Measurements from ENCODE around the gene COL18A1. TPM values are rescaled to one million over a fixed set of nuclear protein-coding genes. Genes with fewer than 3 reads are reported as not detected.

COL18A1 gene
- total and polyA plus RNA-seq, 5 donors from 2014 or later = 0.29 to 2.7 (median 1.3) TPM

DNA sequence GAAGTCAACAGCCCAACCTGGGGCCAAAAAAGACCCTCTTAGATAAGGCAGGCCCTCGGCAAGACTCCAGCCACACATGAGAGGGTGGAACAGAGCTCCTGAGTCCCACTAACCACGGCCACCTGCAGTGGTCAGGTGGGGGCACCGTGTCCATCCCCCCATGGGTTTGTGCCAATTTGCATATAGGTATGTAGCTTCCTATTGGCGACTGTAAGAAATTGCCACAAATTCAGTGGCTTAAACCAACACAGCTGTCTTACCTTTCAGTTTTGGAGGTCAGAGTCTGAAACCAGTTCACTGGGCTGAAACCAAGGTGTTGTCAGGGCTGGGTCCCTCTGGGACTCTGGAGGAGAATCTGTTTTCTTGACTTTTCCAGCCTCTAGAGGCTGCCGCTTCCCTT is 59.3 kb downstream of the COL18A1 start:
- H3K9me3 ChIP-seq (ENCODE audit: control insufficient read depth in 2 of 2, low read length in 2 of 2) = no peaks in the 10 kb centered on the region
- H3K4me1 ChIP-seq (ENCODE audit: control insufficient read depth, insufficient read depth, low read length, poor library complexity, severe bottlenecking) = no peaks in the 10 kb centered on the region
- peaks cover 13% of the 10 kb centered on the region for H3K27me3 Mint-ChIP-seq
- no peaks in the 10 kb centered on the region for H3K36me3 Mint-ChIP-seq
- H3K4me1 Mint-ChIP-seq = peaks cover 0 to 3% (median 0%) of the 10 kb centered on the region in 4 donors
- no peak overlapping the region for H3K27ac ChIP-seq (ENCODE audit: insufficient read depth, low read length, poor library complexity, severe bottlenecking)
- ATAC-seq (ENCODE audit: low read depth in 2 of 2) (no peak), DNase-seq (no peak)
- H3K4me3 Mint-ChIP-seq = no peak overlapping the region
- no peak overlapping the region for H3K27ac Mint-ChIP-seq
- peaks cover 3% of the 10 kb centered on the region for H3K27me3 ChIP-seq (ENCODE audit: control insufficient read depth, insufficient read depth, low read length)
- H3K36me3 ChIP-seq (ENCODE audit: control insufficient read depth, insufficient read depth, low read length) = no peaks in the 10 kb centered on the region
- no peak overlapping the region for H3K4me3 ChIP-seq (ENCODE audit: low read depth, low read length)
- H3K9me3 Mint-ChIP-seq = peaks cover 0 to 8% (median 1%) of the 10 kb centered on the region in 7 donors

GRCh38 chr21:45465105-45465504 is 60.1 kb downstream of the COL18A1 start:
- ATAC-seq (ENCODE audit: low read depth in 2 of 2) (no peak), DNase-seq (no peak)
- Histone ChIP-seq H3K4me1 (ENCODE audit: control insufficient read depth, insufficient read depth, low read length, poor library complexity, severe bottlenecking) (no peaks in the 10 kb centered on the region), H3K36me3 (ENCODE audit: control insufficient read depth, insufficient read depth, low read length) (no peaks in the 10 kb centered on the region), H3K27me3 (ENCODE audit: control insufficient read depth, insufficient read depth, low read length) (peaks cover 3% of the 10 kb centered on the region), H3K27ac (ENCODE audit: insufficient read depth, low read length, poor library complexity, severe bottlenecking) (no peak overlapping the region), H3K4me3 (ENCODE audit: low read depth, low read length) (no peak overlapping the region), H3K9me3 (ENCODE audit: control insufficient read depth in 2 of 2, low read length in 2 of 2) (no peaks in the 10 kb centered on the region)
- Mint-ChIP-seq H3K27me3 (peaks cover 13% of the 10 kb centered on the region), H3K27ac (peak overlapping the region in 1 of 3 donors; percentile 65), H3K36me3 (no peaks in the 10 kb centered on the region), H3K9me3 (peaks cover 0 to 8% (median 1%) of the 10 kb centered on the region in 7 donors), H3K4me3 (no peak overlapping the region), H3K4me1 (peaks cover 0 to 6% (median under 1%) of the 10 kb centered on the region in 4 donors)

DNA sequence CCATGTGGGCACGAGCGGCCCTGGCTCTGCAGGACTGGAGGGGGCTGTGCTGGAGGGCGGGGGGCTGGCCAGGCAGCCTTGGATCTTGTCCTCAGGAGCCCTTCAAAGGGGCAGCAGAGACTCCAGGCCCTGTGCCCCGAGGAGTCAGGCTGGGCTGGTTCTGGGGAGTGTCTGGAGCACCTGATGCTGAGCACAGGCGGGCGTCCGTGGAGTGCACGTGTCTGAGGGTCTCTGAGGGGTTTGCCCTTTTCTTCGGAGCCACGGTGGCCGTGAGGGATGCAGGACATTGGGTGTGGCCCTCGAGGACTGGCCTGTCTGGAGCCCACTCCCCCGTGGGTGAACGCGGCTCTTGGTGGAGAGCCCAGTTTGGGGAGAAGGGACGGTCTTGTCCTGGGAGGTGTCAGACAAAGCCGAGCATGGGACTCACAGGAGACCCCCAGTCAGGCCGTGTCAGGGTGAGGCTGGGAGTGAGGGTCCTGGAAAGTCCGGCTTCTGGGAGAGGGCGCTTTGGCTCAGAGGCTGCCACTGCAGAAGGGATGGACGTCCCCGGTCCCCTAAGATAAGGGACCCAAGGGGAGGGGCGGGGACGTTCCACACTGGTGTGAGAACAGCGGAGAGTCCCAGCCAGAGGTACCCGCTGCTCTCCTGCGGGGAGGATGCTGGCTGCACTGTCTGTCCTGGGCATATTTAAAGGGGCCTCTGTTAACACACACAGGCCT is 60.8 kb downstream of the COL18A1 start:
- Histone ChIP-seq H3K4me3 (ENCODE audit: low read depth, low read length) (no peak overlapping the region), H3K27me3 (ENCODE audit: control insufficient read depth, insufficient read depth, low read length) (peaks cover 3% of the 10 kb centered on the region), H3K27ac (ENCODE audit: insufficient read depth, low read length, poor library complexity, severe bottlenecking) (no peak overlapping the region), H3K9me3 (ENCODE audit: control insufficient read depth in 2 of 2, low read length in 2 of 2) (no peaks in the 10 kb centered on the region), H3K4me1 (ENCODE audit: control insufficient read depth, insufficient read depth, low read length, poor library complexity, severe bottlenecking) (no peaks in the 10 kb centered on the region), H3K36me3 (ENCODE audit: control insufficient read depth, insufficient read depth, low read length) (no peaks in the 10 kb centered on the region)
- Mint-ChIP-seq H3K27ac (peak overlapping the region in 1 of 3 donors; percentile 14), H3K4me1 (peaks cover 0 to 11% (median 3%) of the 10 kb centered on the region in 4 donors), H3K4me3 (no peak overlapping the region), H3K9me3 (peaks cover 0 to 8% (median 1%) of the 10 kb centered on the region in 7 donors), H3K27me3 (peaks cover 10% of the 10 kb centered on the region), H3K36me3 (no peaks in the 10 kb centered on the region)
- DNase-seq (no peak), ATAC-seq (ENCODE audit: low read depth in 2 of 2) (no peak)

GRCh38 chr21:45466330-45467220 is 61.6 kb downstream of the COL18A1 start:
- H3K27ac Mint-ChIP-seq = no peak overlapping the region
- ATAC-seq (ENCODE audit: low read depth in 2 of 2) (no peak), DNase-seq (no peak)
- no peaks in the 10 kb centered on the region for H3K4me1 ChIP-seq (ENCODE audit: control insufficient read depth, insufficient read depth, low read length, poor library complexity, severe bottlenecking)
- H3K27ac ChIP-seq (ENCODE audit: insufficient read depth, low read length, poor library complexity, severe bottlenecking) = no peak overlapping the region
- peaks cover 0 to 17% (median 4%) of the 10 kb centered on the region in 4 donors for H3K4me1 Mint-ChIP-seq
- no peaks in the 10 kb centered on the region for H3K36me3 ChIP-seq (ENCODE audit: control insufficient read depth, insufficient read depth, low read length)
- peaks cover 0 to 8% (median 1%) of the 10 kb centered on the region in 7 donors for H3K9me3 Mint-ChIP-seq
- peaks cover 3% of the 10 kb centered on the region for H3K27me3 ChIP-seq (ENCODE audit: control insufficient read depth, insufficient read depth, low read length)
- H3K36me3 Mint-ChIP-seq = no peaks in the 10 kb centered on the region
- no peak overlapping the region for H3K4me3 ChIP-seq (ENCODE audit: low read depth, low read length)
- no peak overlapping the region for H3K4me3 Mint-ChIP-seq
- no peaks in the 10 kb centered on the region for H3K9me3 ChIP-seq (ENCODE audit: control insufficient read depth in 2 of 2, low read length in 2 of 2)
- H3K27me3 Mint-ChIP-seq = peaks cover 9% of the 10 kb centered on the region

- Histone ChIP-seq H3K27ac (ENCODE audit: insufficient read depth, low read length, poor library complexity, severe bottlenecking) (no peak overlapping the region), H3K4me3 (ENCODE audit: low read depth, low read length) (no peak overlapping the region), H3K27me3 (ENCODE audit: control insufficient read depth, insufficient read depth, low read length) (peaks cover 3% of the 10 kb centered on the region), H3K9me3 (ENCODE audit: control insufficient read depth in 2 of 2, low read length in 2 of 2) (no peaks in the 10 kb centered on the region), H3K36me3 (ENCODE audit: control insufficient read depth, insufficient read depth, low read length) (no peaks in the 10 kb centered on the region), H3K4me1 (ENCODE audit: control insufficient read depth, insufficient read depth, low read length, poor library complexity, severe bottlenecking) (no peaks in the 10 kb centered on the region)
- H3K27ac Mint-ChIP-seq = no peak overlapping the region
- no peaks in the 10 kb centered on the region for H3K36me3 Mint-ChIP-seq
- H3K4me3 Mint-ChIP-seq = no peak overlapping the region
- H3K4me1 Mint-ChIP-seq = peaks cover 0 to 18% (median 4%) of the 10 kb centered on the region in 4 donors
- H3K27me3 Mint-ChIP-seq = peaks cover 9% of the 10 kb centered on the region
- peaks cover 0 to 5% (median 1%) of the 10 kb centered on the region in 7 donors for H3K9me3 Mint-ChIP-seq
- DNase-seq (no peak), ATAC-seq (ENCODE audit: low read depth in 2 of 2) (no peak)
These were observed 62.3 kb downstream of the COL18A1 start for GRCh38 chr21:45467221-45467779.

DNA sequence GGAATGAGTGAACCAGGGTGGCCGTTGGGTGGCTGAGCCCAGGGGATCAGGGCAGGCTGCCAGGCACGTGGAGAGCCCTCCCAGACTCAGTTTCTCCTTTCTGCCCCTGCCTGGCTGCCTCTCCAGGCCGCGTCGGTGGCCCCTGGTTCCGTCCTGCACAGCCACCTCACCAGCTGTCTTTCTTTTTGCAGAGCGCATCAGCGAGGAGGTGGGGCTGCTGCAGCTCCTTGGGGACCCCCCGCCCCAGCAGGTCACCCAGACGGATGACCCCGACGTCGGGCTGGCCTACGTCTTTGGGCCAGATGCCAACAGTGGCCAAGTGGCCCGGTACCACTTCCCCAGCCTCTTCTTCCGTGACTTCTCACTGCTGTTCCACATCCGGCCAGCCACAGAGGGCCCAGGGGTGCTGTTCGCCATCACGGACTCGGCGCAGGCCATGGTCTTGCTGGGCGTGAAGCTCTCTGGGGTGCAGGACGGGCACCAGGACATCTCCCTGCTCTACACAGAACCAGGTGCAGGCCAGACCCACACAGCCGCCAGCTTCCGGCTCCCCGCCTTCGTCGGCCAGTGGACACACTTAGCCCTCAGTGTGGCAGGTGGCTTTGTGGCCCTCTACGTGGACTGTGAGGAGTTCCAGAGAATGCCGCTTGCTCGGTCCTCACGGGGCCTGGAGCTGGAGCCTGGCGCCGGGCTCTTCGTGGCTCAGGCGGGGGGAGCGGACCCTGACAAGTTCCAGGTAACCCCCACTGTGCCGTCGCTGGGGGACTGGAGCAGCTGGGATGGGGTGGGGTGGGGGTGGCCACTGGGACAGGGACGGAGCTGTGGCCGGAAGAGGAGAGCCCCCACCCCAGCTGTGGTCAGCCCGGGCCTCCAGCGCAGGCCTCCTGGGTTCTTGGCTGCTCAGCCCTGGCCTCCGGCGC is 63.3 kb downstream of the COL18A1 start:
- H3K9me3 ChIP-seq (ENCODE audit: control insufficient read depth in 2 of 2, low read length in 2 of 2) = no peaks in the 10 kb centered on the region
- no peak overlapping the region for H3K27ac Mint-ChIP-seq
- no peak overlapping the region for H3K4me3 Mint-ChIP-seq
- no peak overlapping the region for H3K4me3 ChIP-seq (ENCODE audit: low read depth, low read length)
- no peaks in the 10 kb centered on the region for H3K36me3 Mint-ChIP-seq
- no peaks in the 10 kb centered on the region for H3K36me3 ChIP-seq (ENCODE audit: control insufficient read depth, insufficient read depth, low read length)
- peaks cover 0 to 3% (median 0%) of the 10 kb centered on the region in 7 donors for H3K9me3 Mint-ChIP-seq
- H3K27me3 Mint-ChIP-seq = peaks cover 4% of the 10 kb centered on the region
- ATAC-seq (ENCODE audit: low read depth in 2 of 2) (no peak), DNase-seq (no peak)
- H3K27me3 ChIP-seq (ENCODE audit: control insufficient read depth, insufficient read depth, low read length) = no peaks in the 10 kb centered on the region
- H3K4me1 ChIP-seq (ENCODE audit: control insufficient read depth, insufficient read depth, low read length, poor library complexity, severe bottlenecking) = no peaks in the 10 kb centered on the region
- no peak overlapping the region for H3K27ac ChIP-seq (ENCODE audit: insufficient read depth, low read length, poor library complexity, severe bottlenecking)
- peaks cover 0 to 18% (median 4%) of the 10 kb centered on the region in 4 donors for H3K4me1 Mint-ChIP-seq

- Mint-ChIP-seq H3K27me3 (peaks cover 4% of the 10 kb centered on the region), H3K36me3 (no peaks in the 10 kb centered on the region), H3K9me3 (peaks cover 0 to 3% (median 0%) of the 10 kb centered on the region in 7 donors), H3K4me3 (no peak overlapping the region), H3K27ac (no peak overlapping the region), H3K4me1 (peaks cover 0 to 18% (median 5%) of the 10 kb centered on the region in 4 donors)
- Histone ChIP-seq H3K4me1 (ENCODE audit: control insufficient read depth, insufficient read depth, low read length, poor library complexity, severe bottlenecking) (no peaks in the 10 kb centered on the region), H3K36me3 (ENCODE audit: control insufficient read depth, insufficient read depth, low read length) (no peaks in the 10 kb centered on the region), H3K27ac (ENCODE audit: insufficient read depth, low read length, poor library complexity, severe bottlenecking) (no peak overlapping the region), H3K27me3 (ENCODE audit: control insufficient read depth, insufficient read depth, low read length) (no peaks in the 10 kb centered on the region), H3K9me3 (ENCODE audit: control insufficient read depth in 2 of 2, low read length in 2 of 2) (no peaks in the 10 kb centered on the region), H3K4me3 (ENCODE audit: low read depth, low read length) (no peak overlapping the region)
- no peak for ATAC-seq (ENCODE audit: low read depth in 2 of 2)
- DNase-seq = no peak
These were observed 64.0 kb downstream of the COL18A1 start for GRCh38 chr21:45468971-45469272.
